ENCODE data around the gene IL11RA. TPM values are rescaled to one million over a fixed set of nuclear protein-coding genes. Genes with fewer than 3 reads are reported as not detected.
A peak's percentile ranks its signal among the peaks of the same experiment; 100 is the strongest.

Gene IL11RA
- total and polyA plus RNA-seq, 7 donors, result 1.4 to 110 (median 67.3) TPM

- Histone ChIP-seq H3K4me3 (no peak overlapping the region), H3K27ac (no peak overlapping the region), H3K4me1 (peaks cover 0 to 21% (median 20%) of the 10 kb centered on the region in 4 donors), H3K27me3 (no peaks in the 10 kb centered on the region), H3K36me3 (no peaks in the 10 kb centered on the region), H3K9me3 (no peaks in the 10 kb centered on the region)
- WGBS, 2 donors, result 96% methylated on average over 1 of the region's 1 CpG
- TF ChIP-seq EP300 (IDR thresholded peaks at IDR 0.05), result no peak
- no peak for TF ChIP-seq POLR2AphosphoS5 (IDR thresholded peaks at IDR 0.05)
- TF ChIP-seq POLR2A (IDR thresholded peaks at IDR 0.05), result no peak
- no peak for TF ChIP-seq CTCF (IDR thresholded peaks at IDR 0.05)
- intact Hi-C loops (cut with DNase I), result no loop called here
- DNase-seq, result no peak
These were observed 9.3 kb upstream of the IL11RA start for GRCh38 chr9:34642679-34643078.

GRCh38 chr9:34644766-34645314 is 7.1 kb upstream of the IL11RA start:
- DNase-seq, result no peak
- Histone ChIP-seq H3K9me3 (no peaks in the 10 kb centered on the region), H3K36me3 (peaks cover 5 to 18% (median 13%) of the 10 kb centered on the region in 4 donors), H3K4me3 (no peak overlapping the region), H3K4me1 (peaks cover 0 to 28% (median 25%) of the 10 kb centered on the region in 4 donors), H3K27ac (no peak overlapping the region), H3K27me3 (no peaks in the 10 kb centered on the region)
- TF ChIP-seq CTCF (IDR thresholded peaks at IDR 0.05) (no peak), EP300 (IDR thresholded peaks at IDR 0.05) (no peak), POLR2A (IDR thresholded peaks at IDR 0.05) (no peak), POLR2AphosphoS5 (IDR thresholded peaks at IDR 0.05) (no peak)
- intact Hi-C loops (cut with DNase I), result loop anchor here (5.0 kb wide), 1 partner anchor 57 kb away; no protein-coding TSS in a partner anchor

GRCh38 chr9:34646211-34647083 is 5.5 kb upstream of the IL11RA start, which contains the start of gene GALT:
GALT (plus strand) TSS chr9:34646675; CDS start chr9:34646705, 30 bp downstream.
- Histone ChIP-seq H3K27me3 (no peaks in the 10 kb centered on the region), H3K27ac (peak within 1 kb of the TSS; percentile 83 to 94 (median 90)), H3K4me3 (peak within 1 kb of the TSS; percentile 50 to 81 (median 59)), H3K4me1 (peaks cover 0 to 36% (median 35%) of the 10 kb centered on the region in 4 donors), H3K36me3 (peaks cover 5 to 29% (median 14%) of the 10 kb centered on the region in 4 donors), H3K9me3 (no peaks in the 10 kb centered on the region)
- intact Hi-C loops (cut with DNase I), result loop anchor here (5.0 kb wide), 1 partner anchor 56 kb away; no protein-coding TSS in a partner anchor
- TF ChIP-seq CTCF (IDR thresholded peaks at IDR 0.05) (peak in 3 of 4 experiments; percentile 27 to 39 (median 31)), POLR2AphosphoS5 (IDR thresholded peaks at IDR 0.05) (peak; percentile 46 to 80 (median 71)), POLR2A (IDR thresholded peaks at IDR 0.05) (peak in 1 of 2 donors; percentile 43), EP300 (IDR thresholded peaks at IDR 0.05) (no peak)
- WGBS, 2 donors, result 2 to 5% methylated on average over 43 of the region's 43 CpGs
- DNase-seq, result peak; percentile 97

- Histone ChIP-seq H3K36me3 (peaks cover 5 to 29% (median 14%) of the 10 kb centered on the region in 4 donors), H3K4me1 (peaks cover 0 to 42% (median 39%) of the 10 kb centered on the region in 4 donors), H3K27me3 (no peaks in the 10 kb centered on the region), H3K27ac (peak overlapping the region; percentile 83 to 94 (median 90)), H3K4me3 (peak overlapping the region; percentile 50 to 81 (median 59)), H3K9me3 (no peaks in the 10 kb centered on the region)
- no peak for DNase-seq
- intact Hi-C loops (cut with DNase I), result loop anchor here (5.0 kb wide), 1 partner anchor 55 kb away; no protein-coding TSS in a partner anchor
- TF ChIP-seq POLR2A (IDR thresholded peaks at IDR 0.05) (no peak), CTCF (IDR thresholded peaks at IDR 0.05) (no peak), EP300 (IDR thresholded peaks at IDR 0.05) (no peak), POLR2AphosphoS5 (IDR thresholded peaks at IDR 0.05) (no peak)
- whole genome bisulfite sequencing, 2 donors, result 1% methylated on average over 8 of the region's 8 CpGs
These were observed 4.9 kb upstream of the IL11RA start for GRCh38 chr9:34647084-34647403.

Data from sigmoid colon (tissue), 7 donors.